ENCODE data around the gene AUTS2.

Gene AUTS2

DNA sequence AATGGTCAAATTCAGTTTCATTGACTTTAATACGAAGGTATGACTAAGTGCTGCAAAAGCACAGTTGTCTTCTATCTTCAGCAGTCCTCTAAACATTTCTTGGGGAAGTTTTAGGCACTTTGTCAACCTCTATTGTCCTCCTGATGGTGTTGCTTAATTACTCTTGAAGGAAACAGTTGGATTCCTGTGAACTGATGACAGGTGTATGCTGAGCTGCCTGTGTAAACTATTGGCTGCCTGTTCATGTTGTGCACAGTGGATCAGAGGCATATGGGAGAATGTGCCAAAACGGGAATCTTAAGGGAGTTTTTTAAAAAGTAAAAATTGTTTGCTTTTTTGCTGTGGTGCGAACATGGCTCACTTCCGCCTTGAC, 221.0 kb downstream of the AUTS2 start:
- DNase-seq (ENCODE audit: low spot score): no peak

DNA sequence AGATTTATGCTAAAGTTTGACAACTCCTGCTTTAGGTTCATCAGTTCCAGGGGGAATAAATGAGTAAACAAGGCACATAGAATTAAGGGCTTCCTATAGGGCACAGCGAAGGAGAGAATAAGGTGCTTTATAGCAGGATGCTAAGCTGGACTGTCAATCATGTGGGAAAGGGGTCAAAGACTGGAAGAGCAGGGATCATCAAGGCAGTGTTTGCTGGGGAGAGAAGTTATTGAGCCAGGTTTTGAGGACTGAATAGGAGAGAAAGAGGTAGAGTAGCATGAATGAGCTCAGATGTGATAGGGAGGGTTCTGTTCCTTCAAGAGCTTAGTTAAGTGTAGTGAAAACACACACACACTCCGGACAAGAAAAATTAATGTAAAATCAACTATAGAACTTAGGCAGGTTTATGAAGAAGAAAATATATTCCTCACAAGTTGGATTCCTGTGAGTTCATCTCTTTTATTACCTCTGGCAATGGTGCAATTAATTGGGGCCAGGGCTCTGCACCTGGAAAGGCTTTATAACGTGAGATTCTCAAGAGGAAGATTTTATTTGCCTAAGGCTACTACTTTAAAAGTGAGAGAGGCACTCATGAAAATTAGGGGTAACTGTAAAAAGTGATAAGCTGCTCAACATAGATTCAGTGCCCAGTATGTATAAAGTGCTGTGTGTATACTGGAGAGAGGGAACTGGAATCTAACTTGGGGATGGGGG, 222.4 kb downstream of the AUTS2 start:
- no peak for DNase-seq (ENCODE audit: low spot score)

DNA sequence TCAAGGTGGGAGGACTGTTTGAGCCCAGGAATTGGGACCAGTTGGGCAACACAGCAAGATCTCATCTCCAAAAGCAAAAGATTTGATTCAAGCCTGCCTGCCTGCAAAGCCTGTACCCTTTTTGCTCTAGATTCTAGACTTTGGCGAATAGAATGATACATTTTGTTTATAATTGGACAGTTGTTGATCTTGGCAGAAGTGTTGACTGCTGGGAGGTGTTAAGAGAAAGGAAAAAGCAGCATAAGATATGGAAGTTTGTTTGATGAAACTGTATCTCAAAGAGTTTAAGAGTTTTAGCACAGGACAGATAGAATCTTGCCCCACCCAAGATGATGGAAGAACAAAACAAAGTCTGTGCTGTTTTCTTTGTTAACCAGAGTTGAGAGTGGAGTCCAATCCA, 224.1 kb downstream of the AUTS2 start:
- no peak for DNase-seq (ENCODE audit: low spot score)

DNA sequence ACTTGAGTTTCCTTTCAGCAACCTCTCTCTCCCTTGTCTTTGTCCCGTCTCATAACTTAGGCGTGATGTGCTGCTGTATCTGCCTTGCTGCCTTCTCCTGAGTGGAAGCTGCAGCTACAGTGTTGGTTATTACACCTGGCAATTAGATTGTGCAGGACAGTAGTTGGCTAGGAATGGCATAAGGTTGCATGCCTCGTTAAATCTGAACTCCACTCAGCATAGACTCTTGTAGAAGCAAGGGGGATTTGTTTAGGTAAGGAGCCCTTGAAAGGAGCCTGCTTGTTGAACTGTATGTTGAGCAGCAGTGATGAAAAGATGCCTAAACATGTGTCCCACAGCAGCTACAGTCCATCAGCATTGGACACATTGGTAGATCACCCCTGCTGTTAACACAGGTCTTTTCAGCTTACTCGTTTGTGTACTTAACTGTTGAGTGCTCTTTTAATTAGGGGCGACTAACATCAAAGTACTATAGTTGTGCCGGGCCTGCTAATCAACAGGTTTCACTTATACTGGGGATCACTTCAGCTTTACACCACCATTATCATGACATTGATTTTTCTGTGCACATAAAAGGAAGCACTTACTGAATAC, 225.0 kb downstream of the AUTS2 start:
- no peak for DNase-seq (ENCODE audit: low spot score)

DNA sequence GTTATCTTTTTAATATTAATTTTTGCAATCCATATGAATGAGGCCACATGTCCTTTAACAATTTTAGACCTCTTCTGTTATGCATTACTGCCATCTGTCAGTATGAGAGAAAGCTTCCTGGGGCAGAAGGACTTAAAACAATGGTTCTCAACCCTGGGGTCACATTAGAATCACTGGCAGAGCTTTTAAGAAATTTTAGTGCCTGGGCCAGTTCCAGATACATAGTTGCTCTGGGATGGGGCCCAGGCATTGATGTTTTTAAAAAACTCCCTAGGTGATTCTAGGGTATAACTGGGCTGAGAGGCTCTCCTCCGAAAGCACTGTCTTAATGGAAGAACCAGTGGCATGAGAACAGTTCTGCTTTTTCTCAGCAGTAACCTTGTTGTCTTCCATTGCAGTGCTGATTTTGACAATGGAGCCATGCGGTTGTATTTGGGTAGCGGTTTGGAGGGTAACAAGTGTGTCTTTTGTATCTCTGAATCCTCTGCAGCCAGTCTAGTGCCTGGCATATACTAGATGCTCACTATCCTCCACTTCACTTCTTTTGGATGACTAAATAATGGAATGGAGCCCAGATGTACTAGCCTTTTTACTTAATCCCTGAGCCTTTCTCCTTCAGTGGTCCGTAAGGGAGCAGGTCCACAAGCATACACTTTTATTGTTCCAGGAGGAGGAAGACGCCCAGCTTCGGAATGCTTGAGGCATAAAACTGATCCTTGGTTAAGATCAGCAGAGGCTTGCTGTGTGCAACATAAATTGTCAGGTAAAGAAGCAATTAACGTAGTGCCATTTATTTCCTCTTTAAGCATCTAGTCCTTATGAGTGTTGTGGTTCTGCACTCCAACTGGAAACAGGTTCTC, 227.1 kb downstream of the AUTS2 start:
- DNase-seq (ENCODE audit: low spot score): no peak

DNA sequence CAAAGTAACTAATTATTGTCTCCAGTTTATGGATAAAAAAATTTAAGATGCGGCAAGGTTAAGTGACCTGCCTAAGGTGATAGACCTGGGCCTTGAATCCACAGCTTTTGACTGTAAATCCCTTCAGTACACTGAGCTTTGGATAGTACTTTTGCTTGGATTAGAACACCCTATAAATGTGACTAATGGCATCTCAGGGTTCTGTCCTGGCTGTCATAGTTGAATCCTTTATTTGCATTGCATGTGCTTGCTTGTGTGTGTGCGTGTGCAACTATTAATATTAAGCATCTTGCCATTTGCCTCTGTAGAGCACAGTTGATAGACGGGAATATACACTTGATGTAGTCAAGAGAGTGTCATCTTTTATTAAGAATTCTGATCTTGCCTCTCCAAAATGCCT, 228.0 kb downstream of the AUTS2 start:
- DNase-seq (ENCODE audit: low spot score): no peak

DNA sequence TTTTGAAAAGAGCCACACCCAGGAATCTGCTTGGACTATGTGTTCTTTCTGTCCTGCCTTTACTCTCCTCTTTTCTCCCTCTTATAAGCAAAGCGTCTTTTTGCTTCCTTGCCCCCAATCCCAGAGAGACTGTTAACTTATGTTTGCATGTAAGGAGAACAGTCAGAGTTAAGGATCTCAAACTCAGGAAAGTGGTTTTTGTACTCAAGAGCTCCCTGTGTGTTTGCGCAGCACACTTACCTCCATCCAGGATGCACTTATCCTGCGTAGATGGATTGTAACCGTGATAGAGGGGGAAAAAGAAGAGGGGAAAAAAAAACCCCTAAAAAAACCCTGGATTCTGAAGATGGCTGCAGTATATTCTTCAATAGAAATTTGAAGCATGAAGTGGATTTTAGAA, 228.9 kb downstream of the AUTS2 start:
- DNase-seq (ENCODE audit: low spot score): no peak

DNA sequence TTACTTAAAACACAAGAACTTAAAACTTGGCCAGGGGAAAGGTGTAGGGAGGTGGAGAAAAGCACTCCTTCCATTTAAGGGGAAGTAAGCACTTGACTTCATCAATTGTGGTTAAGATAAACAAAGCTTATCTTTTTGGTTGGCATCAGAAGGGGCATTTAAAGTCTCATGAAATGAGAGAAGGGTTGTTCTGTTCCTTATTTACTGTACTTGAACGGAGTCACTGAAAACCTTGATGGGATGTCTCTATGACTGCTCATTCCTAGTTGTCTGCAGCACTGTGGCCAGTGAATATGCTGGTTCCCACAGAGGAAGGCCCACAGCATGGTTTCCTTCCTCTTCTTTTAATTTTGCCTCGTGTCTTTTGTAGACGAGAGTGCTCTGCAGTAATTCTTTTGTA, 229.3 kb downstream of the AUTS2 start:
- no peak for DNase-seq (ENCODE audit: low spot score)

DNA sequence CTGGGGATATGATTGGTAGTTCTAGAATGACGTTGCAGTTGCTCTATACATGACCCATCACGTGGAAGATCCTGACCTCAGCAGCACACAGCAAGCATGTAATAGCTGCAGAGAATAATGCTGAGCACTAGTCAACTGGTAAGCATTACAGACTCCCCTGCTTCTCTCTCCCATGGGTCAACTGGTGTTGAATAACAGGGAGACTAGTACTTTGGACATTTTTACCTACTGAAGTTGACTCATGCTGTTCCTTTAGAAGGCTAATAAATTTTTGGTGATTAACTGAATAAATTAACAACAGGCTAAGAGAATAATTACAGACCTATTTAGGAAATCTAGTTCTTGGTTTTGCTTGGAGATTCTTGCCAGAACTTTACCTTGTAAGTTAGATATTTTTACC, 234.1 kb downstream of the AUTS2 start:
- no peak for DNase-seq (ENCODE audit: low spot score)

DNA sequence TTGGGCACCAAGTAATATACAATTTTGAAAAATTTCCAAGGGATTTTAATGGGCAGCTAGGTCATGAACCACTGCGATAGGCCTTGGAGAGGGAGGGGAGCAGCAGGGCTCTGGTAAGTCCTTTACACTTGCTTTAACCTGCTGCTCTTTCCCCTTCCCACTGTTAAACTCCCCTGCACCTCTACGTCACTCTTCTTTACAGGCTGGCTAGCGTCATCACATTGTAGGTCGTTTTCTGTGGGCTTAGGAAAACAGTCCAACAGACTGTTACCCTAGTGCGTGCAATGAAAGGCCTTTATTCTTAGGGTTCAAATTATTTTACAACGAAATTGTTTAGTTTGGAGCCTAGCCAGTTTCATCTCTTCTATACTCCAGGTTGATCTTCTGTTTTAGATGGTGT, 235.7 kb downstream of the AUTS2 start:
- no peak for DNase-seq (ENCODE audit: low spot score)

DNA sequence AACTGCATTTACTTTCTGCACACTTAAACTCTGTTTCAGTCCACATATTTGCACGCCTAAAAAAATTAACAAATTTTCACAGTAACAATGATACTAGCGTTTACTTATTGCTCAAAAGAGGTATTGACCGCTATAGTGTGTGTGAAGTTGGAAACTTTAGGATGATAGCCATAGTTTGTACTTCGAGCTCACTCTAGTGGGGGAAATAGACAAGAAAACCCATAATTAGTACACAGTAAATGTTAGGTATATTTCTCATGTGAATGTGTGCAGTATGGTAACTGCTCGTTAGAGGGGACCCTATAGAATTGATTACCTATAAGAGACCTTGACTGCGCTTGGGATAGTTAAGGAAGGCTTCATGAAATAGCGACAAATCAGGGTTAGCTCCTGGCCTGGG, 238.4 kb downstream of the AUTS2 start:
- DNase-seq (ENCODE audit: low spot score): no peak

DNA sequence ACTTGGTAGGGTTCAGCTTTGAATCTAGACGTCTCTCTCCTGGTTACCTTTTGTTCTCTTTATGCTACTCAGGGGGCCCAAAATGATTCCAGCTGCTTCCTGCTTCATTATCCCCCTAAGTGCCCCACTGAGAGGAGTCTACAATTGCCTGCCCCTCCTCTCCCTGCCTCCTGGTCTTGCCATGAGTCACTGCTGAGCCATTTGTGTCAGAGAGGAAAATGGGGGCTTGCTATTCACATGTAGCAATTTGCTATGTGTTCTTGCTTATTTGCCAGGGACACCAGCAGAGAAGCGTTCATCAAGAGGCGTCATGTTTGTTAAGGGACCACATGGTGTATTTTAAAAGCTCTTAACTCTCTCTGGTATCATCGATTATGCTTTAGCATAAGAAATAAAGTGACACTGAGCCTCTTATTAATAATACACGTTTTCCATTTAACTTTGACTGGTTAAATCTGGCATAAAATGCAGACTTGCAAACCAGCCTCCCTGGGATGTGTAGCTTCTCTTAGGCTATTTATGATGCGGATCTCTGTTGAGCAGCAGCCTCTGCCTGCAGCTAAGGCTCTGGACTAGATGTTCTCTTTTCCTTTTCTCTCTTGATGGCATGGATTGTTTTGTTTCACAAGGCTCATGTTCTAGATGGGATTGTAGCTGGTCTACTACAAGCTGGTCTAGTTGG, 239.3 kb downstream of the AUTS2 start:
- peak; percentile 44 for DNase-seq (ENCODE audit: low spot score)

DNA sequence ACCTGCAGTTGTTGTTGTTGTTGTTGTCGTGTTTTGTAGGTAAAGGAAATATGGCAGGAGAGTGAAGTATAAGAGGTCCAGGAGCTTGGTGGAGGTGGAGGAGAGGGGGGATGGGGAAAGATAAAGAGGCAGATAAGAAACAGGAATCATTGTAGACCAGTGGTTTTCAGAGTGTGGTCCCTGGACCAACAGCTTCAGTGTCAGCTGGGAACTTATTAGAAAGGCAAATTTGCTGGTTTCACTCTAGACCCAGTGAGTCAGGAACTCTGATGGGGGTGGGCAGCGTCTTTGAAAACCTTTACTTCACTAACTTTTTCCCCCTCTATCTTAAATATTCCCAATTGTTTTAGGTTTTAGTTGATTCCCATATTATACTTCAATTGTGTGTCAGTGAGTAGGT, 241.5 kb downstream of the AUTS2 start:
- no peak for DNase-seq (ENCODE audit: low spot score)

DNA sequence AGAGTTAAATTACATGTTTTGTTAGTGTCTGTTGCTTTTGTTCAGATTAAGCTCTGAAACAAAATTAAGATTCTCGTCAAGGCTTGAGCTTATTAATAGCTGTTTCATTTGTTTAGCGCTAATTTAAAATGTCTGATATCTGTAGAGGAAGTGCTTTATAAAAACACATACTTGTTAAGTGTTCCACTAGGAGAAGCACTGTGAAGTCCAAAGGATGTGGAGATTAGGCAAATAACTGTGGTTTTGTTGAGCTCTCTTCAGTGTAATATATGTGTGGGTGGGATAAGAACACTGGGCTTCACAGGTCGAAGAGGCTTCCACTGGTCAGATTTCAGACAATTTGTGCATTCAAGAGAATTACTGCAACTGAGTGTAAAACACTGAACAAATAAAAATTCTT, 242.0 kb downstream of the AUTS2 start:
- no peak for DNase-seq (ENCODE audit: low spot score)

DNA sequence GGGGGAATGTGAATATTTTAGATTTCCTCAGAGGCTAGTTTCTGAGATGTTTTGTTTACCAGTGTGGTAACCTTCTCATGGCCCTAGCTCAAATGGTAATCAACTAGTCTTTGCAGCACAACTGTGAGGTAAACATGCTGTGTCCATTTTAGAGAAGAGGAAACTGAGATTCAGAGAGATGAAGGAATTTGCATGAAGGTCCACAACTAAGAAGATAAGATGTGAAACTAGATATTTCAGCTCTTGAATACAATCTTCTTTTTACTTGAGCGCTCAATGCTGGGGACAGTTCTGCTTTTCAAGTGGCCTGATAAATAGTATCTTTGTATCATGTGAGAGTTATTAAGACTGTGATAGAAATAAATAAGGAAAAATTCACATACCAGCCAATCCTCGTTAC, 245.4 kb downstream of the AUTS2 start:
- no peak for DNase-seq (ENCODE audit: low spot score)

DNA sequence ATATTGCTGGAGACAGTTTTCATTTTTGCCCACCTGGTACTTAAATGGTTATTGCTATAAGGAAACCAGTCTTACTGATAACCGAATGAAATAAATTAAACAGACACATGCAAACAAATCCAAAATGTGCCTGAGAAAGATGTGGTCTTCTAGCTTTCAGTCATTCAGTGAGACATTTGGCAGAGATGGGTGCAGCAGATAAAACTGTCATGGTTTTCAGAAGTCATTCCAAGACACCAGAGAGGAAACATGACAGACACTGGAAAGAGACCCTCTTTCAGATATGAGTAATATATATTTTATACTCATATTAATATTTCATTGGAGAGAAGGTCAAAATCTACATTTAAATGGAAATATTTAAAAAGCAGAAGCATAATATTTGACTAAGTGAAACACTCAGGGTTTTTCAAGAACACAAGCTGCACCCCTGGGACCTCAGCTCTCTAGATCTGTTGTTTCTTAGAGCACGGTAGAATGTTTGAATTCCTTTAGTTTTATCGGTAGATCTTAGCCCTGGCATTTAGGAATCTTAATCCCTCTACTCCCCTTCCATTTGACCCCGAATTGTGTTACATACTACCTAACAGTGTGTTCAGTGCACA, 246.1 kb downstream of the AUTS2 start:
- DNase-seq (ENCODE audit: low spot score): no peak

DNA sequence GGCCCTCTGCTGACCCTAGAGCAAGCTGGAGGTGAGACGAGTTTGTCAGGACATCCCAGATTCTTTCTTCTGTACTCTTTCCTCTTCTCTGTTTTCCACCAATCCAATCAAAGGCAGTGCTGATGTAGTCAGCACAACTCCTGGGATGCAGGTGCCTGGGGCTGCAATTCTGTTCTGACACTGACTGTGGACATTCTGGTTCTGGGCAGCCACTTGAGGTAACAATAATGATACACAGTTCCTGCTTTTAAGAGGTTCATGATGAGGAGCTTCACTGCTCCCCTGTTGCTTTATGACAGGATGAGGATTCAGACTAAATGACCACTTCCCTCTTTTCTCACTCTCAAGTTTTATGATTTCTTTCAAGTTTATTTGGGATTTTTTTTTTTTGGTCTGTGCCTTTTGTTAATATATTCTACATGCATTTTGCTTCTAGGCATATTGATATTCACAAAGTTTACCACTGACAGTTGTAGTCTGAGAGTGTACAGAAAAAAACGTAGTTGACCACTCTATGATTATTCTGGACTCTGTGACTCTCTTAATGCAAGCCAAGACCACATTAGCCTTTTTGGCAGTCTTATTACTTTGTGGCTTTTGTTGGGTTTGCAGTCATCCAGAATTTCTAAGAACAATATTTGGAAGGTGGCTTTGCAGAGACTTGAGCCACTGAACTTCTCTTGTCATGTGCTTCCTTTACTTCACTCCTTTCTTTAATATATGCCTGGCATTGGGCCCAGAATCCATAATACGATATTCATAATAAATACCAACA, 247.6 kb downstream of the AUTS2 start:
- no peak for DNase-seq (ENCODE audit: low spot score)

DNA sequence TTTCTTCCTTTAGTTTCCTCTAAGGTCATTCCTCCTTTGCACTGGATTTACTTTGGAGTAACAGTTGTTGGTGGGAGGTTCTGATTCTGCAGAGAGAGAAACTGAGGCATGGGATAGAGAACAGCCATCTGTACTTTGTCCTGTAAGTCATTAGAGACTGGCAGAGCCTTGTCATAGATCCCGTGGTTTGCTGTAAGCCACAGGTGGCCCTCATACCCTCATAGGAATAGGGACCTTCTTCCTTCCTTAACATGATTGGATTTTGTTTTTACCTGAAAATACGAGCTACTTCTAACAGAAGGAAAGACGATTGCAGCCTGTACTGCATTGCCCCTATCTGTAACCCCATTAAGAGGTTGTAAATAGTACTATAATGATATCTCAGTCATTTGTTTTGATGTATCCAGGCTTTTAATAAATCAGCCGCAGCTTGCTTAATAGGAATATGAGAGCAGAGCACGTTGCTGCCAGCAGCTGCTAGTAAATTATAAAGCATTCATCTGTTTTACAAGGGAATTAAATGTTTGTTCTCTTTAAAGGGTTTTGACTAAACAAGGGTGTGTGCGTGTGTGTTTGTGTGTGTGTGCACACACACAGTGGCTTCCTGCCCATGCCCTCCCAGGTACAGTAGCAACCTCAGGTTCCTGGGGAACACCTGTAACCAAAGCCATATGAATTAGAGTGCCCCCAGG, 249.8 kb downstream of the AUTS2 start:
- DNase-seq (ENCODE audit: low spot score): no peak

DNA sequence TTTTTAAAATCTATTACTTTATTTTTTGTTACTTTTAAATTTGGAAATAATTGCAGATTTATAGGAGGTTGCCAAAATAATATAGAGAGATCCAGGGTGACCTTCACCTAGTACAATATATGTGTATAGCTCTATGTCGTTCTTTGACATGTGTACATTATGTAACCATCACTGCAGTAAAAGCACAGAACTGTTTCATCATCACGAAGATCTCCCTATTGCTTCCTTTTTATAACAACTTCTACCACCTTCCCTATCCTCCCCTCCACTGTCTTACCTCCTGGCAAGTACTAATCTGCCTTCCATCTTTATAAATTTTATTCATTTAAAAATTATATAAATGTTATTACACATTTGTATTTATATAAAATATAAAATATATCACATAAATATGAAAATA, 251.0 kb downstream of the AUTS2 start:
- DNase-seq (ENCODE audit: low spot score): no peak

DNA sequence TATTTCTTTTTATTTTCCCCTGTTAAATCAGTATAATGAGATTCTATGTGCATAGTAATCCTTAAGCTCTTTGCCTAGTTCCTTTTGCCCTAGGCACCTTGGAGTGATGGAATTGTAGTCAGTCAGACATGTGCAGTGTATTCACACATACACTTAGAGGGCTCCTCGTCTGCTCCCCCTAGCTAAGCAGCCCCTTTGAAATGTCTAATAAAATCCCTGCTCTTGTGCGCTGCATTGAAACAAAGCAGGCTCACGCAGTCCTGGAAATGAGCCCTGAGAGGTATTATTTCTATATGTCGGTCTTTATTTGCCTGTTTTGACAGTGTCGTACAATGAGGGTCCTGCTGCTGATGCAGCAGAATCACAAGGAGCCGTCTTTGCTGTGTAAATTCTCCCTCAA, 258.7 kb downstream of the AUTS2 start:
- no peak for DNase-seq (ENCODE audit: low spot score)

DNA sequence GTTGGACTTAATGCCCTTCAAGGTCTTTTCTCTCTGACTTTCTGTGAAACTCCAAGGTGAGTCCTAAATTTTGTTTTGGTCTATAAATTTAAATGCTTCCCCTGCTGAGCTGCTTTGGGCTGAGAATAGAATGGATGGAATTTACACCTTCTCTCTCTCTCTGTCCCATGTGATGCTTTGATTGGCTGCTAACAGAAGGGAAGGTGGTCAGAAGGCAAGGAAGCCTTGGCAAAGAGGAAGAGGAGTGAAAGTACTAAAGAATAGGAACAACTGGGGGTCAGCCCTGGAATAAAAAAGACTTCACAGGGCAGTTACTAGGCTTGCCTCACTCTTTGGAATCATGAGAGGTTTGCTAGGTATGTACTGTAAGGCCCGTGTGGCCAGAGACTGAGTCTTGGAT, 260.2 kb downstream of the AUTS2 start:
- no peak for DNase-seq (ENCODE audit: low spot score)

Data from kidney capillary endothelial cell (primary cell).